Osteoblast (primary cell): ENCODE data around the gene ZBTB48. TPM values are rescaled to one million over a fixed set of nuclear protein-coding genes. Genes with fewer than 3 reads are reported as not detected.

Source experiments
- DNase-seq: peaks from one replicate; pipeline ENCODE4 v3.0.0; 2011; ENCODE audit warnings: low spot score, mixed read lengths; ENCODE audit not compliant: insufficient read length; ENCODE audit errors: missing footprints
- H2AFZ ChIP-seq: 2 replicates; pipeline ENCODE4 v1.6.0; 2011; ENCODE audit warnings: mild to moderate bottlenecking, low read length
- H3K27ac ChIP-seq: 2 replicates; pipeline ENCODE4 v1.5.1; 2011; ENCODE audit warnings: mild to moderate bottlenecking, low read depth, low read length, moderate library complexity
- H3K27me3 ChIP-seq: 2 replicates; pipeline ENCODE4 v1.6.0; 2012; ENCODE audit warnings: mild to moderate bottlenecking, control low read depth, inconsistent platforms, low read length, moderate library complexity; ENCODE audit not compliant: insufficient read depth
- H3K36me3 ChIP-seq: 2 replicates; pipeline ENCODE4 v1.5.1; 2011; ENCODE audit warnings: mild to moderate bottlenecking, low read length, control low read depth, moderate library complexity; ENCODE audit not compliant: insufficient read depth
- H3K4me1 ChIP-seq: 2 replicates; pipeline ENCODE4 v1.5.1; 2011; ENCODE audit warnings: mild to moderate bottlenecking, low read length, control low read depth, moderate library complexity; ENCODE audit not compliant: insufficient read depth
- H3K4me2 ChIP-seq: 2 replicates; pipeline ENCODE4 v1.6.0; 2011; ENCODE audit warnings: mild to moderate bottlenecking, low read length; ENCODE audit not compliant: insufficient read depth
- H3K4me3 ChIP-seq: fragments of 200-600 bp; sonication (generic); 3 replicates; pipeline ENCODE4 v1.5.1; 2012; ENCODE audit warnings: mild to moderate bottlenecking, low read length, inconsistent platforms; ENCODE audit not compliant: insufficient read depth
- H3K79me2 ChIP-seq: 2 replicates; pipeline ENCODE4 v1.6.0; 2012; ENCODE audit warnings: mild to moderate bottlenecking, low read length, control low read depth, inconsistent platforms; ENCODE audit not compliant: insufficient read depth
- H3K9me3 ChIP-seq: 2 replicates; pipeline ENCODE4 v1.5.1; 2011; ENCODE audit warnings: low read depth, low read length, control low read depth
- H4K20me1 ChIP-seq: 2 replicates; pipeline ENCODE4 v1.6.0; 2012; ENCODE audit warnings: mild to moderate bottlenecking, low read length, control low read depth; ENCODE audit not compliant: insufficient read depth
- CTCF ChIP-seq: IDR thresholded peaks from 2 replicates; pipeline ENCODE4 v1.5.1; 2011; ENCODE audit warnings: mild to moderate bottlenecking, low read depth, low read length, moderate library complexity; ENCODE audit errors: extremely low read depth
- total RNA-seq: library from RNA; depleted of rRNA; stranded (reverse); fragments of >200 nt; gene quantifications from 2 replicates; pipeline ENCODE4 v1.2.3, GENCODE V29; 2012

Gene ZBTB48
- total RNA-seq, 1 donor: 14.5 TPM

GRCh38 chr1:6587261-6588005, 7.6 kb downstream of the ZBTB48 start:
- H3K27ac ChIP-seq: no peak overlapping the region
- H3K4me1 ChIP-seq: no peaks in the 10 kb centered on the region
- TF ChIP-seq CTCF: no peak
- H4K20me1 ChIP-seq: peaks cover 36% of the 10 kb centered on the region
- no peak overlapping the region for H3K4me2 ChIP-seq
- H3K36me3 ChIP-seq: peaks cover 41% of the 10 kb centered on the region
- H3K79me2 ChIP-seq: peaks cover 29% of the 10 kb centered on the region
- no peak overlapping the region for H3K4me3 ChIP-seq
- peak; percentile 90 for DNase-seq
- no peak overlapping the region for H2AFZ ChIP-seq
- no peaks in the 10 kb centered on the region for H3K9me3 ChIP-seq
- H3K27me3 ChIP-seq: no peaks in the 10 kb centered on the region

GRCh38 chr1:6588128-6588892, 8.5 kb downstream of the ZBTB48 start:
- no peaks in the 10 kb centered on the region for H3K27me3 ChIP-seq
- H3K79me2 ChIP-seq: peaks cover 36% of the 10 kb centered on the region
- H3K4me1 ChIP-seq: no peaks in the 10 kb centered on the region
- H3K27ac ChIP-seq: no peak overlapping the region
- no peak overlapping the region for H2AFZ ChIP-seq
- H3K36me3 ChIP-seq: peaks cover 50% of the 10 kb centered on the region
- TF ChIP-seq CTCF: no peak
- no peak overlapping the region for H3K4me3 ChIP-seq
- H3K9me3 ChIP-seq: no peaks in the 10 kb centered on the region
- peaks cover 45% of the 10 kb centered on the region for H4K20me1 ChIP-seq
- peak; percentile 73 for DNase-seq
- no peak overlapping the region for H3K4me2 ChIP-seq

DNA sequence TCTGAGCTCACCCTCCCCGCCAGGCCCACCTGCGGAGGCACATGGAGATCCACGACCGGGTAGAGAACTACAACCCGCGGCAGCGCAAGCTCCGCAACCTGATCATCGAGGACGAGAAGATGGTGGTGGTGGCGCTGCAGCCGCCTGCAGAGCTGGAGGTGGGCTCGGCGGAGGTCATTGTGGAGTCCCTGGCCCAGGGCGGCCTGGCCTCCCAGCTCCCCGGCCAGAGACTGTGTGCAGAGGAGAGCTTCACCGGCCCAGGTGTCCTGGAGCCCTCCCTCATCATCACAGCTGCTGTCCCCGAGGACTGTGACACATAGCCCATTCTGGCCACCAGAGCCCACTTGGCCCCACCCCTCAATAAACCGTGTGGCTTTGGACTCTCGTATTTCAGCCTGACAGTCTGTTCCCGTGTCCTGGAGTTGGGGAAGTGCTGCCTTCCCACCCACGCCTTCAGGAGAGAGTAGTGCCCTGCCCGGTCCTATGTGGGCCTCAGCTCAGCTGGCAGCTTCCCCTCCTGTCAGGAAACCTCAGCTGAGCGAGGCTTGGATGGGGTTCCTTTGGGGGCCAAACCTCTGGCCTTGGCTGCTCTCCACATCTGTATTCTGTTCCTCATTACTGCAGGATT, 9.2 kb downstream of the ZBTB48 start:
- Histone ChIP-seq H3K27me3 (no peaks in the 10 kb centered on the region), H3K4me3 (no peak overlapping the region), H3K36me3 (peaks cover 57% of the 10 kb centered on the region), H4K20me1 (peaks cover 51% of the 10 kb centered on the region), H3K27ac (no peak overlapping the region), H3K4me1 (no peaks in the 10 kb centered on the region), H3K79me2 (peaks cover 43% of the 10 kb centered on the region), H2AFZ (no peak overlapping the region), H3K9me3 (no peaks in the 10 kb centered on the region), H3K4me2 (no peak overlapping the region)
- peak; percentile 77 for DNase-seq
- no peak for TF ChIP-seq CTCF

DNA sequence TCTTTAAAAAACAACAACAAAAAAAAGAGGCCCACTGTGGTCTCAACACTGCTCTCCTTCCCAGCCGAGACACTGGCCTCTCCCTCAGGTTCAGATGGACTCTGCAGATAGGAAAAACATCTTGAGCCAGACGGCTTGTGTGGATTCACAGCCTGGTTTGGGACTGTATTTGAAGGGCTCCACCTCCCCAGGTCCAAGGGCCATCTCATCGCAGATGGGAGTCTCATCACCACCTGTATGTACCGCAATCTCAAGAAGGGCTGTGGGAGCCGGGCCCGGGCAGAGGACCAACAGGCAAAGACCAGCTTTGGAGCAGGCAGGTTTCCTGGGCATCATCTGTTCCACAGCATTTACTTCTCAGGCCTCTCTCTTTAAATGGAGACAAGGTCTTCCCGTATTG, 10.3 kb downstream of the ZBTB48 start:
- TF ChIP-seq CTCF: no peak
- no peak overlapping the region for H3K27ac ChIP-seq
- no peaks in the 10 kb centered on the region for H3K4me1 ChIP-seq
- DNase-seq: peak; percentile 57
- H3K9me3 ChIP-seq: no peaks in the 10 kb centered on the region
- H3K79me2 ChIP-seq: peaks cover 46% of the 10 kb centered on the region
- no peak overlapping the region for H3K4me3 ChIP-seq
- H3K36me3 ChIP-seq: peaks cover 66% of the 10 kb centered on the region
- H3K27me3 ChIP-seq: no peaks in the 10 kb centered on the region
- no peak overlapping the region for H2AFZ ChIP-seq
- H4K20me1 ChIP-seq: peaks cover 49% of the 10 kb centered on the region
- no peak overlapping the region for H3K4me2 ChIP-seq
